Measurements from ENCODE around the gene PNMA1.

PNMA1 gene, protein sequence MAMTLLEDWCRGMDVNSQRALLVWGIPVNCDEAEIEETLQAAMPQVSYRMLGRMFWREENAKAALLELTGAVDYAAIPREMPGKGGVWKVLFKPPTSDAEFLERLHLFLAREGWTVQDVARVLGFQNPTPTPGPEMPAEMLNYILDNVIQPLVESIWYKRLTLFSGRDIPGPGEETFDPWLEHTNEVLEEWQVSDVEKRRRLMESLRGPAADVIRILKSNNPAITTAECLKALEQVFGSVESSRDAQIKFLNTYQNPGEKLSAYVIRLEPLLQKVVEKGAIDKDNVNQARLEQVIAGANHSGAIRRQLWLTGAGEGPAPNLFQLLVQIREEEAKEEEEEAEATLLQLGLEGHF

DNA sequence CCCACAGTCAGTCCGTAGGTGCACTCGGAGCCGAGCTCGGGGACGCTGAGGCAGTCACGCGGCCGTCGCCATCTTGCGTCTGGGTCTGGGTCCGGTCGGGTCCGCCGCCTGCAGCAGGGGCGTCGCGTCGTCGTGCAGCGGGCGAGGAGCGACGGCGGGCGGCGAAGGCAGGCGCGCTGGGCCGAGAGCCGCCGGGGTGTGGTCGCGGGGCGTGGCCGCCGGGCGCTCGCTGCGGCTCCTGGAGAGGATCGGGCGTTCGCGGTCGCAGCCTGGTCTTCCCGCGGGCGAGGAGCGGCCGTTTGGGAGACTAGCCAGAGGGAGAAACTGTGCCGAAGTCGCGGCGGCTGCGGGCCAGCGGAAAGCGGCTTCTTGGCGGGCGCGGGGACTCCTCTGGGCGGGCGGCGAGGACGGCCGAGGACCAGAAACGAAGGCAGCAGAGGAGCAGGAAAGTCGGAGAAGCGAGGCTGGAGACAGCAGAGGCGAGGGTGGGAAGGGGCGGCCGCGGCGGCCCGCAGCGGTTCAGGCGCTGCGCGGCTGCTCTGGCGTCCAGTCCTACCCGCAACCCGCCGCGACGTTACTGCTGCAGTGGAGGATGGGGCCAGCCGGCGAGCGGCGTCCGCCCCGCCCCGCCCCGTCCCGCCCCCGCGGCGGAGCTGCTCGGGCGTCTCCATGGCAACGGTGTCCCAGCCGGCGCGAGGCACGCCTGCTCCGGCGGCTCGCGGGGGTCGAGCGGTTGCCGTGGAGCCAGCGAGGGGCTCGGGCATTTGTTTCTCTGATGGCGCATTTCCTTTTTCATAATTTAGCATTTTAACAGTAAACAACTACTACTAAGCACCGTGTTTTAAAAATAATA is at the start of gene PNMA1:
Gene PNMA1 (minus strand): TSS at position 582 of the 853 bp plus-strand sequence. CDS start 745 bp downstream, outside the sequence.
- H3K36me3 Mint-ChIP-seq (ENCODE audit: low read depth) = peaks cover 37% of the 10 kb centered on the region
- H3K4me3 Mint-ChIP-seq = peak within 1 kb of the TSS; percentile 94

DNA sequence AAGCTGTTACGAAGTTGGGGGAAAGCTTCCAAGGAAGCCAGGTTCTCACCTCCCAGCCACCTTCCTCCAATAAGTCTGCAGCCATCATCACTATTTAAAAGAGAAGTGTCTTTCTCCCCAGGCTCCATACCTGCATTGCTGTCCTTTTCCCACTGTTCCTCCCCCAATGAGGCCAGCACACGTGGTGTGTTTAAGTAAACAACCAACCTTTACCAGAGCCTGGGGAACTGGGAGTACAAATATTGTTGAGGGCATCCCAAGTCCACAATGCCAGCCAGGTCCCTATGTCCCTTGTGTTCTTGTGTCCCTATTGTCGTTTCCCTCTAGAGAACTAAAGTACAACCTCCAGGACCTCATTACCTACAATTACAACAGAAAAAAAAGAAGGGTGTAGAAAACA is 49.2 kb upstream of the PNMA1 start:
- Mint-ChIP-seq H3K27ac (peak overlapping the region; percentile 99), H3K36me3 (ENCODE audit: low read depth) (peaks cover 8% of the 10 kb centered on the region), H3K27me3 (no peaks in the 10 kb centered on the region), H3K4me3 (no peak overlapping the region), H3K9me3 (no peaks in the 10 kb centered on the region), H3K4me1 (ENCODE audit: low read depth) (peaks cover 64% of the 10 kb centered on the region)

More for the DNA sequence above, at the start of gene PNMA1:
- Mint-ChIP-seq H3K27me3 (no peaks in the 10 kb centered on the region), H3K27ac (peak within 1 kb of the TSS; percentile 96), H3K4me1 (ENCODE audit: low read depth) (peaks cover 25% of the 10 kb centered on the region), H3K9me3 (no peaks in the 10 kb centered on the region)

DNA sequence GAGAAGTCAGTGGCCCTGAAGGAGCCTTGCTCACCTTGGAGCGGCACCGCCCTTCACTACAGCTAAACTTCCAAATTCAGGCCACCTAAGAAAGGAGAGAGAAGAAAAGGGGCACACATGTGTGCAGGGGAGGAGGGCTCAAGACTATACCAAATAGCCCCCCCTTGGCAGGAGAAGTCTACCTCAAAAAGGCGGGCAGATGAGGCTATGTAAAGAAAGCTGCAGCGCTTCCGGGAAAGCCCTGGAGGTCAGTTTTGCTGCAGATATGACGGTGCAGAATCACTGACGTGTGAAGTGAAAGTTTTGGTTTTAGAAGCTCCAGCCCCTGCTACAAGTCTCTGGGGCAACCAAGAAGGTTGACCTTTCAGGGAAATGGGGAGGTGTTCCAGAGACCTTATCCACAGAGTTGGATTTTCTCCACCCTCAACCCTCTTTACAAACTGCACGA is 48.2 kb upstream of the PNMA1 start:
- H3K9me3 Mint-ChIP-seq = no peaks in the 10 kb centered on the region
- peak overlapping the region; percentile 87 for H3K4me3 Mint-ChIP-seq
- H3K27ac Mint-ChIP-seq = peak overlapping the region; percentile 99
- H3K4me1 Mint-ChIP-seq (ENCODE audit: low read depth) = peaks cover 74% of the 10 kb centered on the region
- H3K36me3 Mint-ChIP-seq (ENCODE audit: low read depth) = peaks cover 15% of the 10 kb centered on the region
- no peaks in the 10 kb centered on the region for H3K27me3 Mint-ChIP-seq

DNA sequence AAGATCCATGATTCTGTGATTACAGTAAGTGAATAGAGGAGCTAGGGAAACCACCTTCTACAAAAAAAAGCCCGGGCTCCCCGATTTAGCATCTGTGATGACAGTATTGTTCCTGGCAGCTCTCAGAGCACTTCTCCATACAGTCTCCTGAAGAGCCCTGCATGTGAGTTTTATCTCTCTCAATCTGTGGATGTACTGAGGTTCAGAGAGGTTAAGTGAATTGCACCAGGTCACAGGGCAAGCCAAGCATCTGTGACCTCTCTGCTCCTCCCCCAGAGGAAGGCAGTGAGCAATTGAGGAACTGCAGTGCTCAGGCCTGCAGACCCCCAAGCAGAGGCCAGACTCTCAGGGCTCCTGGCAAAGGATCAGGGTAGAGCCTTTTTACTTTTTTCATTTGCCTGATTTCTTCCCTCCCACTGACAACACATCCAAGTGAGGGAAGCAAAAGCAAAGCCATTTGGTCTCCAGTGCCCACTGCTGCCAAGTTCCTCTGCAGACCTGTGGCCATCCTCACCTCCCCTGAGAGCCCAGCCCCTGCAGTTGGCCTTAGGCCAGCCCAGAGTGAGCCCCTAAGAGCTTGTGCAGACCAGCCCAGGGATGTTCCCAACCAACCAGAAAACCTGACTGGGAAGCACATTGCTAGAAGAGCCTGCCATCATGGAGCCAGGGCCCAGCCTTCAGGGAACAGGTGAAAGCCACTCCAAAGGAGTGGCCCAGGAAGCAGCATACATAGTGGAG is 47.6 kb upstream of the PNMA1 start:
- Mint-ChIP-seq H3K36me3 (ENCODE audit: low read depth) (peaks cover 17% of the 10 kb centered on the region), H3K27me3 (no peaks in the 10 kb centered on the region), H3K4me1 (ENCODE audit: low read depth) (peaks cover 80% of the 10 kb centered on the region), H3K4me3 (peak overlapping the region; percentile 87), H3K27ac (peak overlapping the region; percentile 99), H3K9me3 (no peaks in the 10 kb centered on the region)

DNA sequence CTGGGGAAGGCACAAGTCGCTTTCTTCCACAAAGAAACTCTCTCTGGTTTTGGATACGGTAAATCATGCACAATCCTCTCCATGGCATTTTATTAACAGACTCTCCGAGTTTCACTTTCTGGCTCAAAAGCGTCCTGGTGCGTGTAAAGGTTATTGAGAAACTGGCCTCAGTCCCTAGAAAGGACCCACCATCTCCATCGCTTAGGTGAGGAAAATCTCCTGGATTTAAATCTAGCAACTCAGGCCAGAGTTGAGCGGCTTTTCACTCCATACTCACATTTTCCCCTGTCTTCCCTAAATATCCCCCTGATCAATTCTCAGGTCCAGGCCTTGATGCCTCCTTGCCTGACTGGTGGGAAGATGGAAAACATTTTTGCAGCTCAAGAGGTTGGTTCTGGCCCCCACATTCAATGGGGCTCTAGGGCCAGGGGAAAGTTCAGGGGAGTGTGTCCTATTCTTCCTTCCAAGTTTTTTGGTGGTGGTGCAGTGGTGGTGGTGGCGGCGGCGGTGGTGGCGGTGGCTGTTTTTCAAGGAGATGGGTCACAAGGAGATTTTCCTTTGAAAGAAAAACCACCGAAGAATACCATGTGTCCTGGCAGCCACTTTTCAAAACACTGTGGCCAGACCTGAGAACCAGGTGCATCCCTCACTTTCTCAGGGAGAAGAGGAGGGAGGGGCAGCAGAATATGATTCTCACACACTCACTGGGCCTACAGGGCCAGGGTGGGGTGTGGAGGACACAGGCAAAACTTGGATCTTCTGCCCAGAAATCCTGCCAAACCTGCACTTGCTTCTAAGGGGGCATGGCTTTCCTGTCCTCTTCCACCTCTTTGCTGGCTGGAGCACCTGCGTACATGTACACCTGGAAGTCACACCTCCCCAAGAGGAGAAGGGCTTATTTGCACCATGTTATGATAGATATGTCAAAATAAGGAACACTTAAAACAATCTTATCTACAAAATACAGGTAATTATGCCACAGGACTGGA is 46.7 kb upstream of the PNMA1 start:
- Mint-ChIP-seq H3K4me3 (peak overlapping the region; percentile 87), H3K36me3 (ENCODE audit: low read depth) (peaks cover 22% of the 10 kb centered on the region), H3K27ac (peak overlapping the region; percentile 99), H3K27me3 (no peaks in the 10 kb centered on the region), H3K9me3 (no peaks in the 10 kb centered on the region), H3K4me1 (ENCODE audit: low read depth) (peaks cover 83% of the 10 kb centered on the region)

DNA sequence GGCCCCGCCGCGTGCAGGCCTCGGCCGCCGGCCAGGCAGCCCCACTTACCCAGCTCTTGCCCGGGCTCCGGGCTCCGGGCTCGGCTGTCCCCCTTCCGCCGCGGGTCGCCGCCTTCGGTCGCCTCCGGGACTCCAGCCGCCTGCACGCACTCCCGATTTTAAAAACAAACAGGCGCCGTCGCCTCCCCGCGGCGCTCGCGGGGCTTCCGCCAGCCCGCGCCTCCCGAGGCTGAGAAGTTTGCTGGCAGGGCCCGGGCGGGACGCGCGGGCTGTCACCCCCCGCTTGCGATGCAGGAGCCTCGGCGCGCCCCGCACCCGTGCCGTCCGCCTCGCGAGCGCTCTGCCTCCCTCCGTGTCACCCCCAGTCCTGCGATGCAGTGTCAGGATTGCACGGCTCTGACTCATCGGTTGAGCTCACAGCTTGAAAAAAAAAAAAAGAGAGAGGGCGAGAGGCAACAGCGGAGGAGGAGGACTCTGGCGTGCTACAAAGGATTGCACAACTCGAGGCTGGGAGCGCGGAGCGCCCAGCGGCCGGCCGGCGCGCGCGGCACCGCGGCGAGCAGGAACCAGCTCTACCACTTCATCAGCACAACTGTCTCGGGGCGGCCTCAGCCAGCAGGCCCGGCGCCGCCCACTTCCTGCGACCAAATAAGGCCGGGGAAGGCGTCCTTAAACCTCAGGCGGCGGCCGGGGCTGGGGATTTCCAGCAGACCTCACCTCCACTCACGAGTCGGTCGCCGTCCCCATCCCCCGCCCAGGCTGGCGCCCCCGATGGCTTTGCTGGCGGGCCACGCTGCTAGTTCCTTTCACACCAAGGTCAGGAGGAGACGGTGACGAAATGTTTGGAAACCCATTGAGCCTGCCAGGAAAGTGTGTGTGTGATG is 45.8 kb upstream of the PNMA1 start:
- Mint-ChIP-seq H3K36me3 (ENCODE audit: low read depth) (peaks cover 22% of the 10 kb centered on the region), H3K27ac (peak overlapping the region; percentile 99), H3K4me3 (peak overlapping the region; percentile 87), H3K4me1 (ENCODE audit: low read depth) (peaks cover 83% of the 10 kb centered on the region), H3K9me3 (no peaks in the 10 kb centered on the region), H3K27me3 (no peaks in the 10 kb centered on the region)

DNA sequence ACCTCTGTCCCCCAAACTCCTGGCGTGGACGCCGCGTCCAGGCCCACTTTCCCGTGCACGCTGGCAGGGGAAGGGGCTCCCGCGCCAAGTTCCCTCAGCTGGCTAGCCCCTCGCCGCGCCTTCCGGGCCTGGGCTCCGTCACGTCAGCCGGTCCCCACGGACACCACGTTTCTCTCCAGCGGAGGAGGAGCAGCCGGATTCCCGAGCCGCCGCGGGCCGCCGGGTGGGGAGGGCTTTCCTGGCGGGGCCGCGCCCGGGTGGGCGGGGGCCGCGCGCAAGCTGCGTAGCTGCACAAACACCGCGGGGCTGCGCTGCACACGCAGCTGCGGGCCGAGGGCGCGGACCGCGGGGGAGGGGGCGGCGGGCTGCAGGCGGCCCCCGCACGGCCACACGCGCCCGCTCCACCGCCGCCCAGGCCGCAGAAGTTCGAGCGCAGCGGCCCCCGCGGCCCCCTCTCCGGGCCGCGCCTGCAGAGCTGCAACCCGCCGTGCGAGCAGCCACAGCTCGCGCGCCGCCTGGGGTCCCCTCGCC is 45.1 kb upstream of the PNMA1 start:
- no peaks in the 10 kb centered on the region for H3K9me3 Mint-ChIP-seq
- peaks cover 84% of the 10 kb centered on the region for H3K4me1 Mint-ChIP-seq (ENCODE audit: low read depth)
- H3K4me3 Mint-ChIP-seq = peak overlapping the region; percentile 94
- peak overlapping the region; percentile 85 for H3K27ac Mint-ChIP-seq
- H3K36me3 Mint-ChIP-seq (ENCODE audit: low read depth) = peaks cover 22% of the 10 kb centered on the region
- no peaks in the 10 kb centered on the region for H3K27me3 Mint-ChIP-seq

DNA sequence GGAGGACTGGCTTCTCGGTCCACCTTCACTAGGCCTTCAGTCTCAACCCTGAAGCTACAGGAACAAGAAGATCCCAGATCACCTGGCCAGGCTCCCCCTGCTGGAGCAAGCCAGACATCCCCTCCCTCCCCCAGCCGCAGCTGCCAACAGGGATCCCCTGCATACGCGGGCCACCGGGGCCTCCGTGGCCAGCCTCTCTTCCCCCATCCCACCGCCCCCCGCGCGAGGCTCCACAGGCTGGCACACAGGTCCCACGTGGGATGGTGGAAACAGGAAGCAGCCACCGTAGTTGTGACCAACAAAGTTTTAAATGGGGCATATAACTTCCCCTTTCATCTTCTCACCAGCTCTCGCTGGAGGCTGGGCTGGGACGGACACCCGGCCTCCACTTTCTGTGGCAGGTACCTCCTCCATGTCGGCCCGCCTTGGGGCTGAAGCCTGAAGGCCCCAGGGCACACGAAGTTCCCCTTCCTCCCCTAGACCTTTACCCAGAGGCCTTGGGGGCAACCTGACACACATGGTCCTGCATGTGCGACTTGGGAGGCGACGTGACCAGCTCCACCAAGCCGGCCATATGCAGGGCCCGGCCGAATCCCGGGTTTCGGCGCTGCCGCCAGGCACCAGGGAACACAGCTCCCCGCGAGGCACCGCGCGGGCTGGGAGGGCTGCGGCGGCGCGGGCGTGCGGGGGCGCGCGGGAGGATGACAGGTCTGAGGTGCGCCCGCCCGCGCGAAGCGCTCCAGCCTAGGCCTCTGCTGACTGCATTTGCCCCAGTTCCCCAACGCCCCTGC is 44.4 kb upstream of the PNMA1 start:
- Mint-ChIP-seq H3K4me3 (peak overlapping the region; percentile 94), H3K27ac (peak overlapping the region; percentile 95), H3K9me3 (no peaks in the 10 kb centered on the region), H3K4me1 (ENCODE audit: low read depth) (peaks cover 85% of the 10 kb centered on the region), H3K36me3 (ENCODE audit: low read depth) (peaks cover 22% of the 10 kb centered on the region), H3K27me3 (no peaks in the 10 kb centered on the region)

DNA sequence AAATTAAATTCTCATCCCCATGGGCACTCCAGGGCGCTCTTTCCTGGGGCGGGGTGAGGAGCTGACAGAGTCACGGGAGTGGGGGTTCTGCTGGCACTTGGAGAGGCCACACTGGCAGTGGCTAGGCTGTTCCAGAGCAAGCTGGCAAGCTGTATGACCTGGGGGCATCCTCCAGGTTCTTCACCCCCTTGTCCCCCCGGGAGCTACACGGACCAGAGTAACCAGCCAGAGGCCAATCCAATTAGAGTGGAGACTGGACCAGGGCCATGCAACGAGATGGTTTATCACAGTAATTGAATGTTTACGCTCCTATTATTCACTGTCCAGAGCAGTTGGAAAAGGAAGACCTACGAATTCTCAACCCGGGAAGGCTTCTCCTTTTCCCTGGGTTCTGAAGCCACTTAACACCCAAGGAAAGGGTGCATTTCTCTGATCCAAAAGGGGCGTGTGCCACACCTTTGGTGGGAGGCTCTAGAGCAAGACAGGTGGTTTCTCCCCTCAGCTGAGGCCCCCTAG is 43.8 kb upstream of the PNMA1 start:
- H3K36me3 Mint-ChIP-seq (ENCODE audit: low read depth) = peaks cover 22% of the 10 kb centered on the region
- peaks cover 85% of the 10 kb centered on the region for H3K4me1 Mint-ChIP-seq (ENCODE audit: low read depth)
- no peaks in the 10 kb centered on the region for H3K27me3 Mint-ChIP-seq
- peak overlapping the region; percentile 94 for H3K4me3 Mint-ChIP-seq
- no peaks in the 10 kb centered on the region for H3K9me3 Mint-ChIP-seq
- peak overlapping the region; percentile 95 for H3K27ac Mint-ChIP-seq

DNA sequence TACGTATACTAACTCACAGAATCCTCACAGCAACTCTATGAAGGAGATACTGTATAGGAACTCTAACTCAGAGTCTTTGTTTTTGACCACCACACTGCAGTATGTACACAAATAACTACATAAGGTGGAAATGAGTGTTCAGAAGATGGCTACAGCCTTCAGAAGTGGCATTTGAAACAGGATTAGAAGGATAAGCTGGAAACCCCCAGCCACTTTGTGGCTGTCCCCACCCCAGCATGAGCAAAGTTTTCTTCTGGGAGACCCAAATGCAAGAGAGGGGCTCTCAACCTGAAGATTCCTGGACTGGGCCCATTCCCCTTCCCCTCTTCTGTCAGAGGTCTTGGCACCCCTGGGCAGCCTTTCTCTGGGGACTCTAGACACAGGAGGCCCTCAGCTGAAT is 43.2 kb upstream of the PNMA1 start:
- H3K36me3 Mint-ChIP-seq (ENCODE audit: low read depth) = peaks cover 22% of the 10 kb centered on the region

DNA sequence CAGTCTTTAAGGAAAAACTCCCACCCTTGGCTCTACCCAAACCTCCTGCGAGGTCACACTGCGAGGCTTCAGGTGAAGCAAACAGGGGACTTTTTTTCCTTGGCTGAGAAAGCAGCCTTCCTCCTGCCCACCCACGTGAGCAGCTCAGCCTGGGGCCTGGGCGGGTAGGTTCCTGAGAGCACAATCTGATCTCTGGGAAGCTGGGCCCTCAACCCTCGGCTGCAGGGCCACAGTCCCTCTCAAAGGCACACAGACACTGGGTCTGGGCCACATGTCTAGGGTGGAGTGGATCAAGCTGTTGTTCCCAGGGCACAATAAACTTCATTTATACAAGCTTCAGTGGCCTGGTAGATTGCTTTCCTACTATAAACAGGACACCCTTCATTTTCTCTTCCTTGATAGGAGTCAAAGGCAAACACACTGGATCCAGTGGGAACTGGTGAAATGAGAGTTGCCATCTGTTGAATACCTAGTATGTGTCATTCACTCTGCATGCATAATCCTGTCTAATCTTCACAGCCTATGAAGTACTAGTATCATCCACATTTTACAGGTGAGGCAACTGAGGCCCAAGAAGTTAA is 41.3 kb upstream of the PNMA1 start:
- Mint-ChIP-seq H3K27ac (peak overlapping the region; percentile 95), H3K27me3 (no peaks in the 10 kb centered on the region), H3K4me1 (ENCODE audit: low read depth) (peaks cover 85% of the 10 kb centered on the region), H3K9me3 (no peaks in the 10 kb centered on the region), H3K36me3 (ENCODE audit: low read depth) (peaks cover 24% of the 10 kb centered on the region), H3K4me3 (peak overlapping the region; percentile 94)

More for the DNA sequence above, 43.2 kb upstream of the PNMA1 start:
- Mint-ChIP-seq H3K27ac (peak overlapping the region; percentile 95), H3K27me3 (no peaks in the 10 kb centered on the region), H3K4me3 (peak overlapping the region; percentile 94), H3K4me1 (ENCODE audit: low read depth) (peaks cover 85% of the 10 kb centered on the region), H3K9me3 (no peaks in the 10 kb centered on the region)

DNA sequence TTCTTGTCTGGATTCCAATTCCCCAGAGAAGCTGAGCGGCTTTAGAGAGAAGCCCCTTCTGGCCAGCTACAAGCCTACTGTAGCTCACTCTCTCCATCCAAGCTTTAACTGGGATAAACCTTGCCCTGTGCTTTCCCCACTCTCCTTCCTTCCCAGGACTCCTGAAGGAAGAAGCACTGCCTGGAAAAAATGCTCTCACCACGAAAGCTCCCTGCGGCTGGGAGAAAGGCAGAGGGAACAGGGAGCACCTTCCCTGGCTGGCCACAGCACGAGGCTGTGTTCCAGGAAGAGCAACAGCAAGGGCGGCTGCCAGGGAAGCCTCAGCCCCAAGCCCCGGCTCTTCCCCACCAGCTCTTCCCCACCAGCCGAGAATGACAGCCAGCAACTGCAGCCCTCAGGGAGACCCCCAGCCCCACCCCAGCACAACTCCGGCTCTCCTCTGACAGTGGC is 40.8 kb upstream of the PNMA1 start:
- Mint-ChIP-seq H3K36me3 (ENCODE audit: low read depth) (peaks cover 23% of the 10 kb centered on the region), H3K9me3 (no peaks in the 10 kb centered on the region), H3K27me3 (no peaks in the 10 kb centered on the region), H3K27ac (peak overlapping the region; percentile 95), H3K4me3 (peak overlapping the region; percentile 94), H3K4me1 (ENCODE audit: low read depth) (peaks cover 87% of the 10 kb centered on the region)

All from stimulated activated naive CD8-positive, alpha-beta T cell treated with anti-CD3 and anti-CD28 coated beads, Interleukin-15, Interleukin-2, amounts not matched to agents 100 ng/mL and 50 ng/mL, for 24 hours (primary cell).